HG03060 (cell line): Measurements from ENCODE around the gene SYPL1.

Experiments used
- ATAC-seq: cut with Tn5 transposase; IDR thresholded peaks from one replicate; pipeline ENCODE4 v1.9.1; 2021; ENCODE audit warnings: low read depth, moderate number of reproducible peaks; ENCODE audit not compliant: unreplicated experiment

The SYPL1 gene

GRCh38 chr7:106056513-106057203, 55.5 kb downstream of the SYPL1 start:
- no peak for ATAC-seq

GRCh38 chr7:106054971-106055532, 57.1 kb downstream of the SYPL1 start:
- no peak for ATAC-seq

GRCh38 chr7:106054156-106054910, 57.8 kb downstream of the SYPL1 start:
- ATAC-seq, result no peak

- ATAC-seq, result no peak
Observed at GRCh38 chr7:106053109-106053508, 59.0 kb downstream of the SYPL1 start.

GRCh38 chr7:106052681-106053080, 59.4 kb downstream of the SYPL1 start:
- no peak for ATAC-seq

- no peak for ATAC-seq
Observed at GRCh38 chr7:106050746-106051117, 61.4 kb downstream of the SYPL1 start.

- no peak for ATAC-seq
Observed at GRCh38 chr7:106050002-106050745, 61.9 kb downstream of the SYPL1 start.

- ATAC-seq, result no peak
Observed at GRCh38 chr7:106049139-106049752, 62.9 kb downstream of the SYPL1 start.

GRCh38 chr7:106048706-106049020, 63.4 kb downstream of the SYPL1 start:
- no peak for ATAC-seq

- no peak for ATAC-seq
Observed at GRCh38 chr7:106047818-106048705, 64.0 kb downstream of the SYPL1 start.

GRCh38 chr7:106047184-106047583, 64.9 kb downstream of the SYPL1 start:
- no peak for ATAC-seq

- no peak for ATAC-seq
Observed at GRCh38 chr7:106045586-106045985, 66.5 kb downstream of the SYPL1 start.

- no peak for ATAC-seq
Observed at GRCh38 chr7:106045139-106045538, 67.0 kb downstream of the SYPL1 start.

- ATAC-seq, result no peak
Observed at GRCh38 chr7:106042196-106042611, 69.9 kb downstream of the SYPL1 start.

- no peak for ATAC-seq
Observed at GRCh38 chr7:106041140-106041717, 70.9 kb downstream of the SYPL1 start.
